ENCODE results near the gene MAPRE3. TPM values are rescaled to one million over a fixed set of nuclear protein-coding genes. Genes with fewer than 3 reads are reported as not detected.

The MAPRE3 gene
- total RNA-seq, 1 donor from 2014 or later = 16.3 TPM

- DNase-seq (ENCODE audit: low read depth, low spot score) = no peak
- TF ChIP-seq CTCF (conservative IDR thresholded peaks at IDR 0.05) = no peak
- H3K9me3 Mint-ChIP-seq = no peaks in the 10 kb centered on the region
- no peak overlapping the region for H3K27ac Mint-ChIP-seq (ENCODE audit: unreplicated experiment)
- no peaks in the 10 kb centered on the region for H3K36me3 Mint-ChIP-seq (ENCODE audit: low read depth)
- H3K4me3 Mint-ChIP-seq = peak overlapping the region; percentile 21
- peaks cover 66% of the 10 kb centered on the region for H3K4me1 Mint-ChIP-seq
- H3K27me3 Mint-ChIP-seq (ENCODE audit: low read depth) = peaks cover 2% of the 10 kb centered on the region
Observed at GRCh38 chr2:27076323-27076722, 105.9 kb downstream of the MAPRE3 start.

Other genes starting within 250 kb of the MAPRE3 start
- gene SLC35F6, start 206.4 kb upstream of the MAPRE3 start, total RNA-seq = 28.9 and 30.6 TPM in 2 replicates
- gene CENPA, start 184.6 kb upstream of the MAPRE3 start, total RNA-seq = 34.5 and 35.1 TPM in 2 replicates
- 201 and 203 TPM in 2 replicates for gene DPYSL5, start 122.5 kb upstream of the MAPRE3 start, total RNA-seq
- gene TMEM214, start 62.3 kb downstream of the MAPRE3 start, total RNA-seq = 54.0 and 55.2 TPM in 2 replicates
- gene AGBL5, start 81.0 kb downstream of the MAPRE3 start, total RNA-seq = 67.2 and 67.7 TPM in 2 replicates
- gene OST4, start 101.0 kb downstream of the MAPRE3 start, total RNA-seq = 232 and 236 TPM in 2 replicates
- 22.6 and 24.1 TPM in 2 replicates for gene EMILIN1, start 108.0 kb downstream of the MAPRE3 start, total RNA-seq
- gene KHK, start 116.1 kb downstream of the MAPRE3 start, total RNA-seq = 10.0 and 10.6 TPM in 2 replicates
- 1.3 and 2.1 TPM in 2 replicates for gene CGREF1, start 148.5 kb downstream of the MAPRE3 start, total RNA-seq
- gene ABHD1, start 153.2 kb downstream of the MAPRE3 start, total RNA-seq = 0.47 and 0.82 TPM in 2 replicates
- gene PREB, start 164.0 kb downstream of the MAPRE3 start, total RNA-seq = 52.5 and 56.3 TPM in 2 replicates
- gene PRR30, start 168.8 kb downstream of the MAPRE3 start, total RNA-seq = not detected in 2 replicates
- not detected in 2 replicates for gene TCF23, start 178.4 kb downstream of the MAPRE3 start, total RNA-seq
- 86.3 and 86.6 TPM in 2 replicates for gene ATRAID, start 241.4 kb downstream of the MAPRE3 start, total RNA-seq
- gene SLC5A6, start 241.6 kb downstream of the MAPRE3 start, total RNA-seq = 129 and 140 TPM in 2 replicates
- gene CAD, start 246.7 kb downstream of the MAPRE3 start, total RNA-seq = 117 and 127 TPM in 2 replicates